T-cell (primary cell): ENCODE data around the gene ALKBH8. TPM values are rescaled to one million over a fixed set of nuclear protein-coding genes. Genes with fewer than 3 reads are reported as not detected.
"Not testable (repeated sequence)": the region's sequence is repeated elsewhere in the genome, so short reads cannot be mapped to it uniquely, and the experiment has no call there.

Source experiments
- ATAC-seq, 4 experiments: fragments of 200-7000 bp in 3 of 4; fragments of 150-1000 bp in 1 of 4; cut with Tn5 transposase; replicated peaks in 1 of 4; 1 replicate in 3 of 4; 2 replicates in 1 of 4; pipeline ENCODE4 v1.10.0; 2021; ENCODE audit warnings: moderate library complexity in 3 of 4, mild to moderate bottlenecking in 2 of 4, moderate number of reproducible peaks in 1 of 4
- CTCF ChIA-PET, 2 donors: fragments of 300-600 bp; sonication (Branson Sonifier 250); formaldehyde crosslinking; loops; one replicate each; lab custom pipeline; 2022; ENCODE audit warnings: antibody characterized with exemption in 2 of 2; lab: Charles Lee
- POLR2A ChIA-PET, 2 donors: fragments of 300-600 bp; sonication (Branson Sonifier 250); formaldehyde crosslinking; loops; one replicate each; lab custom pipeline; 2022; ENCODE audit warnings: antibody characterized with exemption in 2 of 2; lab: Charles Lee
- DNase-seq, 35 experiments: peaks; one replicate each; pipeline versions ENCODE4 v3.0.0 to v3.0.0-alpha.2; 2013 to 2023
- H3K27ac ChIP-seq: one replicate; pipeline ENCODE4 v1.5.1; 2013; ENCODE audit warnings: low read length
- H3K27me3 ChIP-seq, 2 experiments: replicated peaks in 1 of 2; 1 replicate in 1 of 2; 2 replicates in 1 of 2; pipeline versions ENCODE4 v1.6.1 to v1.7.0; 2013; ENCODE audit warnings: low read length in 1 of 2, mixed read lengths in 1 of 2; ENCODE audit not compliant: control insufficient read depth in 2 of 2, insufficient read depth in 2 of 2; ENCODE audit errors: extremely low read depth in 1 of 2
- H3K36me3 ChIP-seq, 2 donors: 1 replicate in 1 of 2; 2 replicates in 1 of 2; pipeline versions ENCODE4 v1.6.1 to v1.7.0; 2013; ENCODE audit warnings: low read length in 1 of 2; ENCODE audit not compliant: control insufficient read depth in 2 of 2, insufficient read depth in 1 of 2; ENCODE audit errors: extremely low read depth in 1 of 2
- H3K4me1 ChIP-seq, 2 experiments: 1 replicate in 1 of 2; 2 replicates in 1 of 2; pipeline versions ENCODE4 v1.6.1 to v1.7.0; 2013; ENCODE audit warnings: low read length in 2 of 2, mixed read lengths in 1 of 2; ENCODE audit not compliant: insufficient read depth in 2 of 2, control insufficient read depth in 1 of 2; ENCODE audit errors: extremely low read depth in 1 of 2
- H3K4me3 ChIP-seq, 2 donors: 1 replicate in 1 of 2; 2 replicates in 1 of 2; pipeline versions ENCODE4 v1.5.1 to v1.7.0; 2013; ENCODE audit warnings: mild to moderate bottlenecking in 2 of 2, low read length in 1 of 2, moderate library complexity in 1 of 2; ENCODE audit not compliant: control insufficient read depth in 1 of 2; ENCODE audit errors: extremely low read depth in 1 of 2
- H3K9me3 ChIP-seq: 2 replicates; pipeline ENCODE4 v1.7.0; 2013
- H3K27ac Mint-ChIP-seq, 2 donors: one replicate each; pipeline ENCODE4 v1.8.0; 2020 to 2021; ENCODE audit warnings: mild to moderate bottlenecking in 2 of 2, mixed read lengths in 2 of 2
- H3K27me3 Mint-ChIP-seq, 2 donors: one replicate each; pipeline ENCODE4 v1.8.0; 2021 to 2022; ENCODE audit warnings: mixed read lengths in 2 of 2
- H3K36me3 Mint-ChIP-seq: one replicate; pipeline ENCODE4 v1.8.0; 2021; ENCODE audit warnings: mixed read lengths
- H3K4me1 Mint-ChIP-seq, 3 donors: one replicate each; pipeline ENCODE4 v1.8.0; 2020 to 2022; ENCODE audit warnings: mixed read lengths in 3 of 3, mild to moderate bottlenecking in 1 of 3
- H3K4me3 Mint-ChIP-seq, 3 donors: one replicate each; pipeline ENCODE4 v1.8.0; 2020 to 2022; ENCODE audit warnings: mild to moderate bottlenecking in 3 of 3, mixed read lengths in 3 of 3, moderate library complexity in 3 of 3
- H3K9me3 Mint-ChIP-seq, 3 donors: one replicate each; pipeline ENCODE4 v1.8.0; 2020 to 2022; ENCODE audit warnings: mixed read lengths in 3 of 3
- WGBS: methylation state at CpG from one replicate; pipeline ENCODE4 v1.1.5; 2013; ENCODE audit warnings: missing lambda C conversion rate; ENCODE audit not compliant: insufficient coverage; 5-methylcytosine and 5-hydroxymethylcytosine counted together
- total RNA-seq, 35 experiments: library from RNA in 6 of 35; stranded (reverse) in 6 of 35; fragments of 120-200 nt in 1 of 35; gene quantifications; one replicate each; pipeline versions ENCODE4 v1.2.1 to v1.2.4 and lab custom pipeline; 2013 to 2026

ALKBH8 gene
- total RNA-seq, 5 donors from 2014 or later (not counting 1 experiment from before 2014, with no cell fraction given): 11.6 to 15.4 (median 12.4) TPM

- POLR2A ChIA-PET: no interaction called here
- peaks cover 0 to 2% of the 10 kb centered on the region in 2 experiments for H3K27me3 ChIP-seq
- Mint-ChIP-seq H3K27me3 (no peaks in the 10 kb centered on the region), H3K4me1 (peaks cover 37 to 43% (median 39%) of the 10 kb centered on the region in 3 donors), H3K4me3 (no peak overlapping the region), H3K27ac (peak overlapping the region in 1 of 2 donors; percentile 67), H3K36me3 (no peaks in the 10 kb centered on the region), H3K9me3 (no peaks in the 10 kb centered on the region)
- H3K27ac ChIP-seq: no peak overlapping the region
- 88% methylated on average over 2 of the region's 5 CpGs for WGBS
- CTCF ChIA-PET: interaction anchor here (0.6 to 1.7 kb wide), 6 partner anchors 9 to 486 kb away, joined by 3 to 5 read pairs (median 4); partner anchors contain the start of gene CUL5 (in 1 of the 2)
- H3K9me3 ChIP-seq: no peaks in the 10 kb centered on the region
- no peak overlapping the region for H3K4me3 ChIP-seq
- peaks cover 11 to 21% of the 10 kb centered on the region in 2 experiments for H3K4me1 ChIP-seq
- H3K36me3 ChIP-seq: no peaks in the 10 kb centered on the region
- DNase-seq: no peak
- no peak for ATAC-seq
Observed at GRCh38 chr11:107567739-107568335, 2.3 kb upstream of the ALKBH8 start.

GRCh38 chr11:107566569-107566968 lies 1.0 kb upstream of the ALKBH8 start:
- DNase-seq (no peak), ATAC-seq (no peak)
- peaks cover 45 to 54% (median 51%) of the 10 kb centered on the region in 3 donors for H3K4me1 Mint-ChIP-seq

GRCh38 chr11:107565955-107566501 lies 493 bp upstream of the ALKBH8 start:
- H3K27me3 Mint-ChIP-seq, DNase-seq, H3K36me3 Mint-ChIP-seq, H3K27me3 ChIP-seq, H3K36me3 ChIP-seq, H3K9me3 Mint-ChIP-seq, POLR2A ChIA-PET, H3K9me3 ChIP-seq: not testable (repeated sequence)
- CTCF ChIA-PET: interaction anchor here (1.0 to 1.7 kb wide), 4 partner anchors 10 to 443 kb away, joined by 3 to 6 read pairs (median 4); partner anchors contain the start of gene CUL5 (in 1 of the 2)
- peaks cover 49 to 58% (median 51%) of the 10 kb centered on the region in 3 donors for H3K4me1 Mint-ChIP-seq
- peak overlapping the region; percentile 73 for H3K27ac ChIP-seq
- H3K4me3 Mint-ChIP-seq: peak overlapping the region; percentile 86 to 96 (median 91)
- peak overlapping the region; percentile 94 for H3K27ac Mint-ChIP-seq
- peak overlapping the region; percentile 64 to 93 for H3K4me3 ChIP-seq
- WGBS: 64% methylated on average over 5 of the region's 9 CpGs
- peak in 1 of 4 experiments; percentile 16 for ATAC-seq
- H3K4me1 ChIP-seq: peaks cover 12 to 21% of the 10 kb centered on the region in 2 experiments

More at GRCh38 chr11:107566569-107566968, 1.0 kb upstream of the ALKBH8 start:
- Histone ChIP-seq H3K9me3 (no peaks in the 10 kb centered on the region), H3K27ac (peak overlapping the region; percentile 73), H3K4me3 (no peak overlapping the region), H3K4me1 (peaks cover 12 to 21% of the 10 kb centered on the region in 2 experiments), H3K27me3 (peaks cover 0 to 2% of the 10 kb centered on the region in 2 experiments), H3K36me3 (no peaks in the 10 kb centered on the region)
- H3K27me3 Mint-ChIP-seq: no peaks in the 10 kb centered on the region
- H3K36me3 Mint-ChIP-seq: peaks cover 3% of the 10 kb centered on the region
- 100% methylated on average over 2 of the region's 2 CpGs for WGBS
- H3K27ac Mint-ChIP-seq: peak overlapping the region; percentile 94
- no peaks in the 10 kb centered on the region for H3K9me3 Mint-ChIP-seq
- CTCF ChIA-PET: interaction anchor here (0.7 to 1.7 kb wide), 7 partner anchors 9 to 442 kb away, joined by 3 to 6 read pairs (median 4); partner anchors contain the start of gene CUL5 (in 1 of the 2)
- POLR2A ChIA-PET: no interaction called here
- H3K4me3 Mint-ChIP-seq: peak overlapping the region; percentile 86 to 96 (median 91)

- no peaks in the 10 kb centered on the region for H3K27me3 Mint-ChIP-seq
- H3K36me3 Mint-ChIP-seq: peaks cover 3% of the 10 kb centered on the region
- no peaks in the 10 kb centered on the region for H3K27me3 ChIP-seq
- no peaks in the 10 kb centered on the region for H3K9me3 ChIP-seq
- ATAC-seq (no peak), DNase-seq (no peak)
- H3K4me3 Mint-ChIP-seq: peak overlapping the region; percentile 86 to 96 (median 91)
- no peaks in the 10 kb centered on the region for H3K9me3 Mint-ChIP-seq
- peaks cover 51 to 61% (median 51%) of the 10 kb centered on the region in 3 donors for H3K4me1 Mint-ChIP-seq
- H3K36me3 ChIP-seq: peaks cover 0 to 3% of the 10 kb centered on the region in 2 donors
- peak overlapping the region; percentile 94 for H3K27ac Mint-ChIP-seq
- 21% methylated on average over 2 of the region's 6 CpGs for WGBS
- peaks cover 12 to 21% of the 10 kb centered on the region in 2 experiments for H3K4me1 ChIP-seq
- POLR2A ChIA-PET: no interaction called here
- H3K27ac ChIP-seq: peak overlapping the region; percentile 73
- peak overlapping the region; percentile 64 to 93 for H3K4me3 ChIP-seq
- CTCF ChIA-PET: interaction anchor here (0.7 to 1.0 kb wide), 3 partner anchors 12 to 127 kb away, joined by 3 to 6 read pairs (median 3); no protein-coding TSS in a partner anchor
Observed at GRCh38 chr11:107564877-107565218, 687 bp downstream of the ALKBH8 start.

- H3K4me1 Mint-ChIP-seq: peaks cover 51 to 61% (median 57%) of the 10 kb centered on the region in 3 donors
Observed at GRCh38 chr11:107563702-107564101, 1.8 kb downstream of the ALKBH8 start.

GRCh38 chr11:107562647-107563208 lies 2.8 kb downstream of the ALKBH8 start:
- H3K27me3 Mint-ChIP-seq: no peaks in the 10 kb centered on the region
- H3K27ac Mint-ChIP-seq: peak overlapping the region in 1 of 2 donors; percentile 41
- DNase-seq (no peak), ATAC-seq (no peak)
- Histone ChIP-seq H3K27me3 (no peaks in the 10 kb centered on the region), H3K9me3 (no peaks in the 10 kb centered on the region), H3K27ac (no peak overlapping the region), H3K36me3 (peaks cover 0 to 17% of the 10 kb centered on the region in 2 donors), H3K4me1 (peaks cover 12 to 21% of the 10 kb centered on the region in 2 experiments), H3K4me3 (no peak overlapping the region)
- ChIA-PET POLR2A (no interaction called here), CTCF (interaction anchor here (0.5 to 1.9 kb wide), 19 partner anchors 9 to 1486 kb away, joined by 3 to 11 read pairs (median 3); partner anchors contain the start of genes AASDHPPT (in 1 of the 2) and KBTBD3 (in 1 of the 2))
- H3K36me3 Mint-ChIP-seq: peaks cover 9% of the 10 kb centered on the region
- peaks cover 51 to 60% (median 57%) of the 10 kb centered on the region in 3 donors for H3K4me1 Mint-ChIP-seq
- WGBS: 44% methylated on average over 3 of the region's 4 CpGs
- no peak overlapping the region for H3K4me3 Mint-ChIP-seq
- no peaks in the 10 kb centered on the region for H3K9me3 Mint-ChIP-seq

More at GRCh38 chr11:107563702-107564101, 1.8 kb downstream of the ALKBH8 start:
- DNase-seq: peak in 26 of 35 experiments; percentile 2 to 67 (median 26)
- H3K36me3 Mint-ChIP-seq: peaks cover 9% of the 10 kb centered on the region
- peak overlapping the region in 1 of 2 donors; percentile 63 for H3K27ac Mint-ChIP-seq
- H3K4me3 Mint-ChIP-seq: peak overlapping the region; percentile 23 to 86 (median 34)
- Histone ChIP-seq H3K36me3 (peaks cover 0 to 14% of the 10 kb centered on the region in 2 donors), H3K9me3 (no peaks in the 10 kb centered on the region), H3K4me3 (no peak overlapping the region), H3K27me3 (no peaks in the 10 kb centered on the region), H3K27ac (no peak overlapping the region), H3K4me1 (peaks cover 12 to 21% of the 10 kb centered on the region in 2 experiments)
- ATAC-seq: no peak
- WGBS: 0% methylated on average over 2 of the region's 2 CpGs
- no peaks in the 10 kb centered on the region for H3K9me3 Mint-ChIP-seq
- H3K27me3 Mint-ChIP-seq: no peaks in the 10 kb centered on the region
- CTCF ChIA-PET: interaction anchor here (0.7 to 1.9 kb wide), 18 partner anchors 8 to 1487 kb away, joined by 3 to 11 read pairs (median 4); partner anchors contain the start of genes AASDHPPT (in 1 of the 2), DDX10 (in 1 of the 2) and KBTBD3 (in 1 of the 2)
- POLR2A ChIA-PET: no interaction called here
